Kidney epithelial cell (primary cell): ENCODE results near the gene VPS13C. TPM values are rescaled to one million over a fixed set of nuclear protein-coding genes. Genes with fewer than 3 reads are reported as not detected.
A peak's percentile ranks its signal among the peaks of the same experiment; 100 is the strongest.

Source experiments
- DNase-seq: peaks from one replicate; pipeline ENCODE4 v3.0.0-alpha.2; 2010; ENCODE audit warnings: low read depth
- H3K27me3 ChIP-seq: 2 replicates; pipeline ENCODE4 v1.6.0; 2011; ENCODE audit warnings: low read length; ENCODE audit not compliant: control insufficient read depth, insufficient read depth
- H3K36me3 ChIP-seq: 2 replicates; pipeline ENCODE4 v1.5.1; 2011; ENCODE audit warnings: low read length; ENCODE audit not compliant: control insufficient read depth, insufficient read depth
- H3K4me3 ChIP-seq: 2 replicates; pipeline ENCODE4 v1.5.1; 2011; ENCODE audit warnings: low read depth, mild to moderate bottlenecking, control low read depth, low read length
- CTCF ChIP-seq: IDR thresholded peaks from 2 replicates; pipeline ENCODE4 v1.5.1; 2011; ENCODE audit warnings: mild to moderate bottlenecking, moderate library complexity, low read length, control low read depth, inconsistent platforms; ENCODE audit not compliant: insufficient read depth, poor library complexity, severe bottlenecking
- total RNA-seq: library from RNA; depleted of rRNA; stranded (reverse); fragments of >200 nt; gene quantifications from 2 replicates; pipeline ENCODE4 v1.2.3, GENCODE V29; 2015

The VPS13C gene
- total RNA-seq, 1 donor from 2014 or later = 48.3 TPM

- no peak for DNase-seq
- H3K27me3 ChIP-seq = no peaks in the 10 kb centered on the region
- TF ChIP-seq CTCF = no peak
- no peak overlapping the region for H3K4me3 ChIP-seq
- no peaks in the 10 kb centered on the region for H3K36me3 ChIP-seq
Measured at GRCh38 chr15:61890106-61890505, 170.1 kb downstream of the VPS13C start.

GRCh38 chr15:61889706-61890105 is 170.5 kb downstream of the VPS13C start:
- no peak for TF ChIP-seq CTCF
- Histone ChIP-seq H3K4me3 (no peak overlapping the region), H3K27me3 (no peaks in the 10 kb centered on the region), H3K36me3 (no peaks in the 10 kb centered on the region)
- no peak for DNase-seq

- Histone ChIP-seq H3K4me3 (no peak overlapping the region), H3K36me3 (no peaks in the 10 kb centered on the region), H3K27me3 (no peaks in the 10 kb centered on the region)
- DNase-seq = no peak
- TF ChIP-seq CTCF = no peak
Measured at GRCh38 chr15:61888074-61888780, 172.0 kb downstream of the VPS13C start.

GRCh38 chr15:61880084-61880483 is 180.2 kb downstream of the VPS13C start:
- no peak overlapping the region for H3K4me3 ChIP-seq
- no peaks in the 10 kb centered on the region for H3K36me3 ChIP-seq
- no peak for TF ChIP-seq CTCF
- no peaks in the 10 kb centered on the region for H3K27me3 ChIP-seq
- DNase-seq = no peak

DNA sequence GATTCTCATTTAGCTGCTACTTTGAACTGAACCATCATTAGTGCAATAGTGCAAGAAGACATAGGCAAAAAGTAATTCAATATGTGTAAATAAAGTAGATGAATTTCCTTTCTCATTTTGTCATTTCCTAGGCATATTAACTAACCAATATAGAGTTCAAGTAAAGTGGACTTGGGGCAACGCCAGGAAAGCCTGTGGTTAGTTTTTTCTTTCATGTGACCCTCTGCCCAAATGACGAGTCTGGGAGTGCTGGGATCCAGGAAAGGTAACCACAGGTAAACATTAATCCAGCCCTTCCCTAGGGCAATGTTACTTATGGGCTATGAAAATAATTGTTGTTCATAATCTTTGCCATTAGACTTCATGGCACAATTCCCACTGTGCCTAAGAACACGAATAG is 181.0 kb downstream of the VPS13C start:
- no peak for TF ChIP-seq CTCF
- H3K36me3 ChIP-seq = no peaks in the 10 kb centered on the region
- peak; percentile 14 for DNase-seq

More for the DNA sequence above, 181.0 kb downstream of the VPS13C start:
- H3K4me3 ChIP-seq = no peak overlapping the region
- H3K27me3 ChIP-seq = no peaks in the 10 kb centered on the region
